H1 (cell line): Measurements from ENCODE around the gene STK36. TPM values are rescaled to one million over a fixed set of nuclear protein-coding genes. Genes with fewer than 3 reads are reported as not detected.

ENCODE experiments used
- CTCF ChIA-PET: fragments of 300-600 bp; sonication (Branson Sonifier 250); formaldehyde crosslinking; loops from one replicate; lab custom pipeline; 2021; ENCODE audit not compliant: partially characterized antibody; lab: Charles Lee
- POLR2A ChIA-PET: fragments of 300-600 bp; sonication (Branson Sonifier 250); formaldehyde crosslinking; loops from one replicate; lab custom pipeline; 2021; ENCODE audit warnings: inconsistent platforms; ENCODE audit not compliant: partially characterized antibody; lab: Charles Lee
- DNase-seq, 2 experiments: peaks; one replicate each; pipeline versions ENCODE4 v3.0.0 to v3.0.0-alpha.2; 2010 to 2022; ENCODE audit warnings: low spot score in 2 of 2, low read depth in 1 of 2, mixed read lengths in 1 of 2
- FAIRE-seq: peaks from 2 replicates; lab custom pipeline; 2011; peaks lifted over from hg19 to GRCh38; lab: Jason Lieb, UNC
- H2AFZ ChIP-seq: 2 replicates; pipeline ENCODE4 v1.8.1; 2012; ENCODE audit warnings: low read length, inconsistent platforms
- H2AK5ac ChIP-seq: 2 replicates; pipeline ENCODE4 v1.6.1; 2013; ENCODE audit warnings: low read depth, low read length
- H2BK120ac ChIP-seq: replicated peaks from 2 replicates; pipeline ENCODE3; 2013; ENCODE audit warnings: low read depth, low read length, inconsistent platforms
- H2BK12ac ChIP-seq: 2 replicates; pipeline ENCODE4 v1.6.1; 2013; ENCODE audit warnings: low read depth, low read length
- H2BK15ac ChIP-seq: 2 replicates; pipeline ENCODE4 v1.6.1; 2013; ENCODE audit warnings: low read length
- H2BK20ac ChIP-seq: 2 replicates; pipeline ENCODE4 v1.6.1; 2013; ENCODE audit warnings: low read length
- H2BK5ac ChIP-seq: 2 replicates; pipeline ENCODE4 v1.6.1; 2013; ENCODE audit warnings: low read depth, low read length
- H3K14ac ChIP-seq: 2 replicates; pipeline ENCODE4 v1.6.1; 2013; ENCODE audit warnings: inconsistent platforms; ENCODE audit not compliant: insufficient read length
- H3K18ac ChIP-seq: 2 replicates; pipeline ENCODE4 v1.6.1; 2013; ENCODE audit warnings: low read length; ENCODE audit errors: extremely low read depth
- H3K23ac ChIP-seq: 2 replicates; pipeline ENCODE4 v1.6.1; 2013; ENCODE audit warnings: inconsistent platforms; ENCODE audit not compliant: insufficient read length
- H3K23me2 ChIP-seq: 2 replicates; pipeline ENCODE4 v1.6.1; 2013; ENCODE audit warnings: low read depth, low read length
- H3K27ac ChIP-seq: 2 replicates; pipeline ENCODE4 v1.6.1; 2011; ENCODE audit warnings: low read depth, low read length, inconsistent platforms
- H3K27me3 ChIP-seq, 4 experiments: replicated peaks in 1 of 4; 1 replicate in 1 of 4; 2 replicates in 3 of 4; pipeline versions ENCODE4 v1.6.1 to v1.8.1; 2011 to 2013; ENCODE audit warnings: low read length in 3 of 4, mild to moderate bottlenecking in 3 of 4, inconsistent platforms in 2 of 4, mixed read lengths in 2 of 4, moderate library complexity in 1 of 4; ENCODE audit not compliant: control insufficient read depth in 3 of 4, insufficient read depth in 3 of 4; ENCODE audit errors: extremely low read depth in 1 of 4
- H3K36me3 ChIP-seq, 4 experiments: 2 replicates each; pipeline versions ENCODE4 v1.6.1 to v1.8.1; 2011 to 2013; ENCODE audit warnings: mild to moderate bottlenecking in 4 of 4, low read length in 3 of 4, moderate library complexity in 2 of 4, control low read depth in 1 of 4, inconsistent platforms in 1 of 4; ENCODE audit not compliant: insufficient read depth in 4 of 4, control insufficient read depth in 2 of 4
- H3K4ac ChIP-seq: replicated peaks from 2 replicates; pipeline ENCODE3; 2013; ENCODE audit warnings: low read length, low read depth, mixed read lengths, inconsistent platforms; ENCODE audit not compliant: insufficient read length
- H3K4me1 ChIP-seq, 4 experiments: replicated peaks in 1 of 4; 1 replicate in 1 of 4; 2 replicates in 3 of 4; pipeline versions ENCODE4 v1.6.1 to v1.8.1; 2011 to 2013; ENCODE audit warnings: low read length in 3 of 4, inconsistent platforms in 2 of 4, mixed read lengths in 1 of 4; ENCODE audit not compliant: insufficient read depth in 4 of 4, control insufficient read depth in 3 of 4
- H3K4me2 ChIP-seq, 2 experiments: 2 replicates each; pipeline versions ENCODE4 v1.6.1 to v1.8.1; 2011 to 2013; ENCODE audit warnings: low read depth in 2 of 2, low read length in 2 of 2, control low read depth in 1 of 2, inconsistent platforms in 1 of 2, mild to moderate bottlenecking in 1 of 2; ENCODE audit not compliant: insufficient read depth in 1 of 2
- H3K4me3 ChIP-seq, 4 experiments: fragments of 200-600, 300-600 bp in 1 of 4; sonication (generic), shearing (Covaris generic), sonication (Bioruptor Twin) in 1 of 4; 2 replicates each; pipeline versions ENCODE4 v1.5.1 to v1.8.1; 2011 to 2016; ENCODE audit warnings: low read length in 4 of 4, low read depth in 3 of 4, control low read depth in 2 of 4, inconsistent platforms in 2 of 4, mild to moderate bottlenecking in 2 of 4, mixed read lengths in 1 of 4, moderate library complexity in 1 of 4; ENCODE audit not compliant: insufficient read depth in 2 of 4; ENCODE audit errors: extremely low read depth in 1 of 4
- H3K56ac ChIP-seq: replicated peaks from 2 replicates; pipeline ENCODE3; 2013; ENCODE audit warnings: low read depth, mild to moderate bottlenecking, mixed read lengths, low read length, inconsistent platforms; ENCODE audit not compliant: insufficient read length
- H3K79me1 ChIP-seq: 2 replicates; pipeline ENCODE4 v1.6.1; 2013; ENCODE audit warnings: low read depth, low read length, control low read depth
- H3K79me2 ChIP-seq, 2 experiments: 2 replicates each; pipeline versions ENCODE4 v1.6.1 to v1.8.1; 2012 to 2013; ENCODE audit warnings: low read length in 2 of 2, mild to moderate bottlenecking in 2 of 2, inconsistent platforms in 1 of 2; ENCODE audit not compliant: insufficient read depth in 2 of 2, control insufficient read depth in 1 of 2
- H3K9ac ChIP-seq, 4 experiments: replicated peaks in 1 of 4; 1 replicate in 1 of 4; 2 replicates in 3 of 4; pipeline versions ENCODE4 v1.6.1 to v1.8.1; 2011 to 2013; ENCODE audit warnings: low read depth in 3 of 4, low read length in 3 of 4, control low read depth in 2 of 4, mild to moderate bottlenecking in 2 of 4, moderate library complexity in 2 of 4, inconsistent platforms in 1 of 4; ENCODE audit errors: extremely low read depth in 1 of 4
- H3K9me3 ChIP-seq, 2 experiments: 2 replicates each; pipeline versions ENCODE4 v1.6.1 to v1.8.1; 2012 to 2013; ENCODE audit warnings: mild to moderate bottlenecking in 2 of 2, moderate library complexity in 2 of 2, control low read depth in 1 of 2, inconsistent platforms in 1 of 2, low read depth in 1 of 2, low read length in 1 of 2, mixed read lengths in 1 of 2; ENCODE audit not compliant: insufficient read depth in 2 of 2
- H4K20me1 ChIP-seq, 2 experiments: replicated peaks in 1 of 2; 2 replicates each; pipeline versions ENCODE3 to v1.8.1; 2011 to 2013; ENCODE audit warnings: inconsistent platforms in 2 of 2, low read length in 2 of 2, mild to moderate bottlenecking in 1 of 2; ENCODE audit not compliant: insufficient read depth in 2 of 2, control insufficient read depth in 1 of 2
- H4K5ac ChIP-seq: 2 replicates; pipeline ENCODE4 v1.6.1; 2013; ENCODE audit warnings: low read length, low read depth, mixed read lengths, inconsistent platforms; ENCODE audit not compliant: insufficient read length
- H4K8ac ChIP-seq: 2 replicates; pipeline ENCODE4 v1.8.0; 2013; ENCODE audit warnings: mild to moderate bottlenecking, moderate library complexity, low read length, inconsistent platforms; ENCODE audit not compliant: insufficient read depth; ENCODE audit errors: extremely low read depth
- H4K91ac ChIP-seq: replicated peaks from 2 replicates; pipeline ENCODE3; 2013; ENCODE audit warnings: low read length, mixed read lengths, inconsistent platforms; ENCODE audit not compliant: insufficient read length
- CHD1 ChIP-seq: IDR thresholded peaks from 2 replicates; pipeline ENCODE4 v1.6.1; 2012; ENCODE audit warnings: low read depth, low read length, improper control_type of control experiment
- CTCF ChIP-seq, 3 experiments: IDR thresholded peaks; 1 replicate in 2 of 3; 2 replicates in 1 of 3; pipeline versions ENCODE4 v1.5.1 to v1.6.1; 2011; ENCODE audit warnings: low read length in 3 of 3, mild to moderate bottlenecking in 3 of 3, inconsistent platforms in 2 of 3, low read depth in 1 of 3, moderate library complexity in 1 of 3; ENCODE audit not compliant: insufficient read depth in 1 of 3; ENCODE audit errors: control extremely low read depth in 1 of 3
- E2F6 ChIP-seq: IDR thresholded peaks from 2 replicates; pipeline ENCODE4 v1.6.1; 2012; ENCODE audit warnings: inconsistent platforms
- EP300 ChIP-seq, 2 experiments: IDR thresholded peaks; 1 replicate in 1 of 2; 2 replicates in 1 of 2; pipeline ENCODE4 v1.6.1; 2011 to 2012; ENCODE audit warnings: low read depth in 2 of 2, low read length in 2 of 2, mild to moderate bottlenecking in 2 of 2, borderline replicate concordance in 1 of 2, inconsistent platforms in 1 of 2, moderate library complexity in 1 of 2
- EZH2 ChIP-seq: fragments of 200-600 bp; sonication (generic); IDR thresholded peaks from 2 replicates; pipeline ENCODE4 v1.7.1; 2012; ENCODE audit warnings: low read depth, mild to moderate bottlenecking, moderate library complexity, low read length, inconsistent platforms; ENCODE audit not compliant: severe bottlenecking
- JUND ChIP-seq: IDR thresholded peaks from 2 replicates; pipeline ENCODE4 v1.6.1; 2011; ENCODE audit warnings: mild to moderate bottlenecking, improper control_type of control experiment, low read length
- MAX ChIP-seq: IDR thresholded peaks from 2 replicates; pipeline ENCODE4 v1.6.1; 2012; ENCODE audit warnings: inconsistent platforms
- WGBS, 2 experiments: shearing (Covaris generic) in 1 of 2; methylation state at CpG; one replicate each; pipeline versions ENCODE4 v1.1.6 to v1.1.7; 2013 to 2015; ENCODE audit warnings: low lambda C conversion rate in 2 of 2, mixed read lengths in 2 of 2, inconsistent platforms in 1 of 2, low coverage in 1 of 2, missing lambda C conversion rate in 1 of 2; ENCODE audit not compliant: insufficient replicate concordance in 2 of 2, insufficient coverage in 1 of 2, insufficient read length in 1 of 2; ENCODE audit errors: extremely low coverage in 1 of 2, missing lambda C conversion rate in 1 of 2; 5-methylcytosine and 5-hydroxymethylcytosine counted together
- polyA plus RNA-seq, 7 experiments: library from polyadenylated mRNA; depleted of rRNA in 3 of 7; stranded (reverse) in 5 of 7; unstranded in 2 of 7; fragments of >200 nt in 5 of 7; fragments of 200-250 nt in 2 of 7; gene quantifications; 1 replicate in 5 of 7; 2 replicates in 1 of 7; 4 replicates in 1 of 7; pipeline versions ENCODE4 v1.2.1 to v1.2.3, GENCODE V29; 2011 to 2013; ENCODE audit warnings: missing spikeins in 2 of 7, mixed read lengths in 2 of 7
- total RNA-seq: library from RNA; stranded (reverse); fragmentation: NEBNext Ultra II Directional; extraction: Animal tissue kit (Norgen Biotek cat#: 25700); gene quantifications from 2 replicates; pipeline ENCODE4 v1.2.1, GENCODE V29; 2021

Gene STK36
- total and polyA plus RNA-seq, 2 of the 8 experiments (the other 6 are each of a cell fraction or from before 2014, with no cell fraction given) = 41.4 to 57.6 TPM

GRCh38 chr2:218722876-218723785, 51.2 kb downstream of the STK36 start:
- H4K5ac ChIP-seq = no peak overlapping the region
- no peak overlapping the region for H3K56ac ChIP-seq
- H2AK5ac ChIP-seq = no peak overlapping the region
- DNase-seq (no peak), FAIRE-seq (no peak)
- H2BK120ac ChIP-seq = no peak overlapping the region
- H3K9me3 ChIP-seq = peaks cover 0 to 3% of the 10 kb centered on the region in 2 experiments; a peak in 1 of 4 replicates
- 86% methylated on average over 1 of the region's 1 CpG; no CpG with 5 or more reads in 1 of the 2 experiments for WGBS, 2 experiments
- peaks cover 2% of the 10 kb centered on the region; the same call in 1 of the 2 replicates for H3K79me1 ChIP-seq
- no peak overlapping the region for H2BK12ac ChIP-seq
- H2BK20ac ChIP-seq = no peak overlapping the region
- H4K20me1 ChIP-seq = peaks cover 0 to 6% of the 10 kb centered on the region in 2 experiments
- no peak overlapping the region for H3K9ac ChIP-seq
- no peak overlapping the region for H2BK15ac ChIP-seq
- H3K18ac ChIP-seq = no peak overlapping the region
- no peak overlapping the region for H3K4me3 ChIP-seq
- H4K8ac ChIP-seq = no peak overlapping the region
- H3K4me1 ChIP-seq = peaks cover 0 to 15% (median 3%) of the 10 kb centered on the region in 4 experiments; a peak in 3 of 7 replicates
- H3K4me2 ChIP-seq = no peak overlapping the region
- H3K14ac ChIP-seq = no peak overlapping the region
- peaks cover 11 to 86% of the 10 kb centered on the region in 2 experiments for H3K79me2 ChIP-seq
- no peak overlapping the region for H3K23ac ChIP-seq
- CTCF ChIA-PET = interaction anchor here (1.1 to 3.4 kb wide), 11 partner anchors 8 to 307 kb away, joined by 3 to 25 read pairs (median 7); partner anchors contain the start of gene TTLL4
- POLR2A ChIA-PET = interaction anchor here (0.8 to 1.8 kb wide), 5 partner anchors 9 to 124 kb away, joined by 3 to 10 read pairs (median 4); partner anchors contain the start of gene TTLL4
- no peak overlapping the region for H2BK5ac ChIP-seq
- H4K91ac ChIP-seq = no peak overlapping the region
- no peak overlapping the region for H2AFZ ChIP-seq
- H3K36me3 ChIP-seq = peaks cover 0 to 5% (median 1%) of the 10 kb centered on the region in 4 experiments; a peak in 2 of 8 replicates
- H3K4ac ChIP-seq = no peak overlapping the region
- H3K27ac ChIP-seq = no peak overlapping the region
- no peaks in the 10 kb centered on the region for H3K27me3 ChIP-seq
- no peaks in the 10 kb centered on the region for H3K23me2 ChIP-seq
- TF ChIP-seq CTCF (IDR thresholded peaks at IDR 0.05; ENCODE audit: control extremely low read depth in 1 of 3, insufficient read depth in 1 of 3, low read depth in 1 of 3, low read length in 3 of 3) = no peak
- no peak for TF ChIP-seq E2F6
- TF ChIP-seq EZH2 = no peak
- TF ChIP-seq CHD1 = no peak
- no peak for TF ChIP-seq EP300 (IDR thresholded peaks at IDR 0.05; ENCODE audit: borderline replicate concordance in 1 of 2, low read depth in 2 of 2, low read length in 2 of 2)
- TF ChIP-seq MAX = no peak
- no peak for TF ChIP-seq JUND
